Lung (tissue), 12 donors: ENCODE data around the gene EPB41L3. TPM values are rescaled to one million over a fixed set of nuclear protein-coding genes. Genes with fewer than 3 reads are reported as not detected.

Source experiments
- ATAC-seq: fragments of 200-7000 bp; cut with Tn5 transposase; one replicate; pipeline ENCODE4 v1.9.1; 2020; ENCODE audit warnings: moderate number of reproducible peaks; ENCODE audit not compliant: insufficient read depth, low FRiP score
- DNase-seq, 3 donors: peaks; one replicate each; pipeline ENCODE4 v3.0.0-alpha.2; 2013 to 2017
- H3K27ac ChIP-seq, 2 donors: one replicate each; pipeline ENCODE4 v1.5.1; 2013; ENCODE audit warnings: mild to moderate bottlenecking in 2 of 2, moderate library complexity in 2 of 2, control low read depth in 1 of 2, inconsistent platforms in 1 of 2, low read depth in 1 of 2, low read length in 1 of 2
- H3K27me3 ChIP-seq, 3 donors: one replicate each; pipeline ENCODE4 v1.5.1; 2013; ENCODE audit warnings: low read length in 2 of 3; ENCODE audit not compliant: control insufficient read depth in 3 of 3, insufficient read depth in 3 of 3
- H3K36me3 ChIP-seq, 4 donors: one replicate each; pipeline ENCODE4 v1.5.1; 2013; ENCODE audit warnings: low read length in 4 of 4, mild to moderate bottlenecking in 1 of 4, moderate library complexity in 1 of 4; ENCODE audit not compliant: control insufficient read depth in 4 of 4, insufficient read depth in 4 of 4
- H3K4me1 ChIP-seq, 5 donors: one replicate each; pipeline ENCODE4 v1.5.1; 2013; ENCODE audit warnings: low read length in 5 of 5, mild to moderate bottlenecking in 2 of 5, moderate library complexity in 1 of 5; ENCODE audit not compliant: control insufficient read depth in 5 of 5, insufficient read depth in 5 of 5
- H3K4me3 ChIP-seq: one replicate; pipeline ENCODE4 v1.5.1; 2013; ENCODE audit warnings: mild to moderate bottlenecking, control low read depth, moderate library complexity
- H3K9ac ChIP-seq, 2 donors: one replicate each; pipeline ENCODE4 v1.5.1; 2013; ENCODE audit warnings: low read length in 2 of 2, control low read depth in 1 of 2; ENCODE audit not compliant: insufficient read depth in 1 of 2
- H3K9me3 ChIP-seq, 4 donors: one replicate each; pipeline ENCODE4 v1.5.1; 2013; ENCODE audit warnings: low read length in 3 of 4, mild to moderate bottlenecking in 1 of 4, moderate library complexity in 1 of 4; ENCODE audit not compliant: control insufficient read depth in 4 of 4, insufficient read depth in 3 of 4
- WGBS, 2 donors: extraction: QIAGEN DNeasy Blood & Tissue Kit; methylation state at CpG; one replicate each; pipeline ENCODE4 v1.1.7; 2013; 5-methylcytosine and 5-hydroxymethylcytosine counted together
- polyA plus RNA-seq, 2 donors: library from polyadenylated mRNA; stranded (reverse); fragments of 200-250 nt; gene quantifications; one replicate each; pipeline ENCODE4 v1.2.1, GENCODE V29; 2013
- total RNA-seq, 2 donors: library from RNA; depleted of rRNA in 1 of 2; stranded (reverse); fragments of >200 nt in 1 of 2; gene quantifications; one replicate each; pipeline ENCODE4 v1.2.1, GENCODE V29; 2014 to 2021
- TF ChIP-seq, protein P1 (sequence below): IDR thresholded peaks from 2 replicates; pipeline ENCODE4 v1.5.1; 2012; ENCODE audit warnings: mild to moderate bottlenecking; ENCODE audit errors: control extremely low read depth, extremely low read depth
- donor health status: control.
- donor health status: control.
- donor health status: Bipolar disorder and iron deficiency.
- donor health status: healthy.
- donor health status: DM: yes; HTN: yes; CAD: no.

Gene EPB41L3
- total and polyA plus RNA-seq, 4 donors: 19.0 to 64.0 (median 39.9) TPM

DNA sequence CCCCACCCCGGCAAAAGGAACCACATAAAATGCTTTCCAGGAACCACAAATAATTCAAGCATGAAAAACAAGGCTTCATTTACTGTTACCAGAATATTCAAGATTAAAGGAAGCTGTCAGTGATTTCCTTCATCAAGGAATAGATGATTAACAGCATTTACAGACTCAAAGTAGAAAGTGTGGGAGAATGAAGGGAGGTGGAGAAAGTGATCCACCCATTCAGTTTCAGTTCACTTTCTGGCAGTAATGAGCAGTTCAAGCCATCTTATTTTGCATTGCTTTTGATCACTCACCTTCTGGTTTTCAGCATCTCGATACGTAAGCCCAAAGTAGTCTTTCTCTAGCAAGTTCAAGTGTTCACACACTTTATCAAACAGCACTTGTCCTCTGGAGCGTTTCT is 99.0 kb downstream of the EPB41L3 start:
- Histone ChIP-seq H3K9me3 (no peaks in the 10 kb centered on the region), H3K36me3 (no peaks in the 10 kb centered on the region), H3K4me1 (no peaks in the 10 kb centered on the region), H3K9ac (no peak overlapping the region), H3K4me3 (no peak overlapping the region), H3K27me3 (no peaks in the 10 kb centered on the region), H3K27ac (no peak overlapping the region)
- ATAC-seq (no peak), DNase-seq (no peak)
- TF ChIP-seq, protein P1, sequence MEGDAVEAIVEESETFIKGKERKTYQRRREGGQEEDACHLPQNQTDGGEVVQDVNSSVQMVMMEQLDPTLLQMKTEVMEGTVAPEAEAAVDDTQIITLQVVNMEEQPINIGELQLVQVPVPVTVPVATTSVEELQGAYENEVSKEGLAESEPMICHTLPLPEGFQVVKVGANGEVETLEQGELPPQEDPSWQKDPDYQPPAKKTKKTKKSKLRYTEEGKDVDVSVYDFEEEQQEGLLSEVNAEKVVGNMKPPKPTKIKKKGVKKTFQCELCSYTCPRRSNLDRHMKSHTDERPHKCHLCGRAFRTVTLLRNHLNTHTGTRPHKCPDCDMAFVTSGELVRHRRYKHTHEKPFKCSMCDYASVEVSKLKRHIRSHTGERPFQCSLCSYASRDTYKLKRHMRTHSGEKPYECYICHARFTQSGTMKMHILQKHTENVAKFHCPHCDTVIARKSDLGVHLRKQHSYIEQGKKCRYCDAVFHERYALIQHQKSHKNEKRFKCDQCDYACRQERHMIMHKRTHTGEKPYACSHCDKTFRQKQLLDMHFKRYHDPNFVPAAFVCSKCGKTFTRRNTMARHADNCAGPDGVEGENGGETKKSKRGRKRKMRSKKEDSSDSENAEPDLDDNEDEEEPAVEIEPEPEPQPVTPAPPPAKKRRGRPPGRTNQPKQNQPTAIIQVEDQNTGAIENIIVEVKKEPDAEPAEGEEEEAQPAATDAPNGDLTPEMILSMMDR: no peak
- 68% methylated on average over 4 of the region's 4 CpGs for WGBS, 2 donors

DNA sequence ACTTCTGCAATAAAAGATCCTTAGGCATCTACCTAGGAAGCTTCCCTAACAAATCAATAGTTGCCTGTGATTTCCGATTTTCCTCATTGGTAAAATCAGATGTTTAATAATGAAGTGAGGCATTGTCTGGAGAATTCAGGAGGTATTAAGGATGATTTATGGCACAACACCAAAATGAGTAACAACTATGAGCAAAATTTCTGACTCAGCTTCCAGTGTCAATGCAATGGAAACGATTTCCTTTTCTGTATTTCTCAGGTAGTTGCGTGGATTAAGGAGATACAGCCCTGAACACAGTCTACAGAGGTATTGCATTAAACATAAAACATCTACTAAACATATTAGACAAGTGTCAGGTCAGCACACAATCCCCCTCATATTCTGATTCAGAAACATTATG is 99.5 kb downstream of the EPB41L3 start:
- Histone ChIP-seq H3K27ac (no peak overlapping the region), H3K27me3 (no peaks in the 10 kb centered on the region), H3K36me3 (no peaks in the 10 kb centered on the region), H3K9ac (no peak overlapping the region), H3K9me3 (no peaks in the 10 kb centered on the region), H3K4me3 (no peak overlapping the region), H3K4me1 (no peaks in the 10 kb centered on the region)
- WGBS, 2 donors: 57 to 74% methylated on average over 3 of the region's 3 CpGs
- TF ChIP-seq, protein P1: no peak
- DNase-seq: no peak
- no peak for ATAC-seq

DNA sequence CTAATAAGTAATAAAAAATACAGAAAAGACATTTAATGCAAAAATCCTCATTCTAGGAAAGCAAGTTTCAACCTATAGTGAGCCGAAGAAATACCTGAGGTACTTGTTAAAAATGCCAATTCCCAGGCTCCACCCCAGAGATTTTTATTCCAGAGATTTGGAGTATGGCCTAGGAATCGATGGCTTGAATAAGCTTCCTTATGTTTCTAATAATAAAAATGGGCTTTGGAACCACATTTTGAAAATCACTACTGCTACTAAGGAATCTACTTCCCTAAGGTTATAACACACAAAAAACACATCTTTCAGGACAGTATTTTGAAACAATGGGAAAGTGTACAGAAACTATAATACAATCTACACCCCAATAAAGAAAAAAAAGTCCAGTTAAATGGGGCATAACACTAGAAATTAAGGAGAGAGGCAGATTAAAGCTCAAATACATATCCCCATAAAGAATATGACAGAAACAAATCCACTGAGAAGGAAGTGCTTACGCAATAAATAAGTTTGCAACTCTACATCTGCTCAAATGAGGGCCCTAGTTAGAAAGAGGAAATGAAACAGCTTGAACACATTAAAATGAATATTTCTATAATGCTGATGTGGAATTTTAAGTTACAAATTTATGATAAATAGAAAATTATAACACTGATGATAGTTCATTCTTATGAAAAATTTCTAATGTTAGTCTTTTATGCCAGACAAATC is 103.7 kb downstream of the EPB41L3 start:
- 44 to 75% methylated on average over 3 of the region's 3 CpGs for WGBS, 2 donors
- Histone ChIP-seq H3K9me3 (no peaks in the 10 kb centered on the region), H3K27ac (no peak overlapping the region), H3K9ac (no peak overlapping the region), H3K4me3 (no peak overlapping the region), H3K4me1 (no peaks in the 10 kb centered on the region), H3K36me3 (peaks cover 0 to 4% (median 0%) of the 10 kb centered on the region in 4 donors), H3K27me3 (no peaks in the 10 kb centered on the region)
- no peak for ATAC-seq
- TF ChIP-seq, protein P1: no peak
- DNase-seq: peak in 2 of 3 donors; percentile 45 to 74

- 81 to 86% methylated on average over 4 of the region's 4 CpGs for WGBS, 2 donors
- H3K9me3 ChIP-seq: no peaks in the 10 kb centered on the region
- H3K27me3 ChIP-seq: no peaks in the 10 kb centered on the region
- no peak for DNase-seq
- H3K9ac ChIP-seq: no peak overlapping the region
- peaks cover 0 to 4% (median 1%) of the 10 kb centered on the region in 4 donors for H3K36me3 ChIP-seq
- ATAC-seq: no peak
- H3K4me1 ChIP-seq: no peaks in the 10 kb centered on the region
- TF ChIP-seq, protein P1: no peak
- no peak overlapping the region for H3K27ac ChIP-seq
- H3K4me3 ChIP-seq: no peak overlapping the region
Observed at GRCh38 chr18:5434425-5434824, 109.4 kb downstream of the EPB41L3 start.
